Measurements from ENCODE around the gene PLEKHG1.

GRCh38 chr6:150610584-150610983 lies 10.9 kb downstream of the PLEKHG1 start:
- TF ChIP-seq CTCF (IDR thresholded peaks at IDR 0.05; ENCODE audit: poor library complexity, severe bottlenecking) = no peak
- no peak for TF ChIP-seq MXI1 (conservative IDR thresholded peaks at IDR 0.05; ENCODE audit: poor library complexity, severe bottlenecking)
- no peak for TF ChIP-seq EZH2 (IDR thresholded peaks at IDR 0.05; ENCODE audit: borderline replicate concordance, insufficient read depth, low read length, poor library complexity, severe bottlenecking)
- no peak for TF ChIP-seq TAF1 (IDR thresholded peaks at IDR 0.05; ENCODE audit: low read depth)
- no peak for TF ChIP-seq SMC3 (conservative IDR thresholded peaks at IDR 0.05; ENCODE audit: poor library complexity)
- no peak for TF ChIP-seq REST (IDR thresholded peaks at IDR 0.05; ENCODE audit: borderline replicate concordance)
- no peak for TF ChIP-seq RAD21 (conservative IDR thresholded peaks at IDR 0.05)
- TF ChIP-seq EP300 (conservative IDR thresholded peaks at IDR 0.05; ENCODE audit: poor library complexity, severe bottlenecking) = no peak

Data from neural cell (in vitro differentiated cells).